ENCODE results near the gene HLA-E.

HLA-E gene

DNA sequence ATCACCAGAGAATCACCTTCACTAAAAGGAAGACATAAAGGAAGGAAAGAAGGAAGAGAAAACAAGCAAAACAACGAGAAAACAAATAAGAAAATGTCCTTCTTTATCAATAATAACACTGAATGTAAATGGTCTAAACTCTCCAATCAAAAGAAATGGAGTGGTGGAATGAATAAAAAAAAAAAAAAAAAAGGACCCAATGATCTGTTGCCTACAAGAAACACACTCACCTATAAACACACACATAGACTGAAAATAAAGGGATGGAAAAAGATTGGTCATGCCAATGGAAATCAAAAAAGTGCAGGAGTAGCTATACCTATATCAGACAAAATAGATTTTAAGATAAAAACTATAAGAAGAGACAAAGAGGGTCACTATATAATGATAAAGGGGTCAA is 30.2 kb upstream of the HLA-E start:
- Histone ChIP-seq H4K20me1 (ENCODE audit: low read depth, low read length) (no peaks in the 10 kb centered on the region), H3K4me2 (ENCODE audit: low read depth, low read length, poor library complexity, severe bottlenecking) (no peak overlapping the region), H3F3A (ENCODE audit: insufficient read depth) (no peaks in the 10 kb centered on the region), H3K9ac (ENCODE audit: low read length) (no peak overlapping the region), H3K27me3 (ENCODE audit: low read length) (no peaks in the 10 kb centered on the region), H3K36me3 (ENCODE audit: low read length) (no peaks in the 10 kb centered on the region), H3K9me3 (ENCODE audit: insufficient read depth, low read length) (no peaks in the 10 kb centered on the region), H3K9me2 (replicated peaks; ENCODE audit: insufficient read depth, low read length) (no peaks in the 10 kb centered on the region), H3K27ac (ENCODE audit: low read depth, low read length) (no peak overlapping the region), H3K79me2 (ENCODE audit: insufficient read depth, low read length) (no peaks in the 10 kb centered on the region), H2AFZ (ENCODE audit: low read depth, low read length, severe bottlenecking) (no peak overlapping the region), H3K4me3 (ENCODE audit: insufficient read depth, low read length, poor library complexity, severe bottlenecking) (no peak overlapping the region)
- TF ChIP-seq, protein P1, sequence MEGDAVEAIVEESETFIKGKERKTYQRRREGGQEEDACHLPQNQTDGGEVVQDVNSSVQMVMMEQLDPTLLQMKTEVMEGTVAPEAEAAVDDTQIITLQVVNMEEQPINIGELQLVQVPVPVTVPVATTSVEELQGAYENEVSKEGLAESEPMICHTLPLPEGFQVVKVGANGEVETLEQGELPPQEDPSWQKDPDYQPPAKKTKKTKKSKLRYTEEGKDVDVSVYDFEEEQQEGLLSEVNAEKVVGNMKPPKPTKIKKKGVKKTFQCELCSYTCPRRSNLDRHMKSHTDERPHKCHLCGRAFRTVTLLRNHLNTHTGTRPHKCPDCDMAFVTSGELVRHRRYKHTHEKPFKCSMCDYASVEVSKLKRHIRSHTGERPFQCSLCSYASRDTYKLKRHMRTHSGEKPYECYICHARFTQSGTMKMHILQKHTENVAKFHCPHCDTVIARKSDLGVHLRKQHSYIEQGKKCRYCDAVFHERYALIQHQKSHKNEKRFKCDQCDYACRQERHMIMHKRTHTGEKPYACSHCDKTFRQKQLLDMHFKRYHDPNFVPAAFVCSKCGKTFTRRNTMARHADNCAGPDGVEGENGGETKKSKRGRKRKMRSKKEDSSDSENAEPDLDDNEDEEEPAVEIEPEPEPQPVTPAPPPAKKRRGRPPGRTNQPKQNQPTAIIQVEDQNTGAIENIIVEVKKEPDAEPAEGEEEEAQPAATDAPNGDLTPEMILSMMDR (IDR thresholded peaks at IDR 0.05; ENCODE audit: insufficient read depth, low read length, poor library complexity, severe bottlenecking): no peak
- TF ChIP-seq EZH2phosphoT487 (conservative IDR thresholded peaks at IDR 0.05; ENCODE audit: low read length): no peak

DNA sequence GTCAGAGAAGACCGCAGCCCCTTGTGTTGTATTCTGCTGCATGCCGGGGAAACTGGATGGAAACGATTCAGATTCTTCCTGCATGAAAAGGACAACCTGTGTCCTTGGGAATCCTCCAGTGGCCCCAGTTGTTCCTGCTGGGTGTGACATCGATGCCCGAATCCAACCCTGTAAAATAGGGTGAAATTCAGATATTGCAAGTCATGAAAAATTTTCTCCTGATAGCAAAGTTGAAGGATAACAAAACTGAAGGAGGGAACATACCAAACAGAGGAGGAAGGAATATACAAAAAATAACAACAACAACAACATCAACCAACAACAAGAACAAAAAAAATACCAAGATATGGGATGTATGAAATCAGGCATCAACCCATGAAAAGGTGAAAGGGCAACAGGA is 28.3 kb upstream of the HLA-E start:
- H3K4me2 ChIP-seq (ENCODE audit: low read depth, low read length, poor library complexity, severe bottlenecking): no peak overlapping the region
- H3K27ac ChIP-seq (ENCODE audit: low read depth, low read length): no peak overlapping the region
- no peak overlapping the region for H3K4me3 ChIP-seq (ENCODE audit: insufficient read depth, low read length, poor library complexity, severe bottlenecking)
- H3K27me3 ChIP-seq (ENCODE audit: low read length): peaks cover 4% of the 10 kb centered on the region; the same call in 1 of the 2 replicates
- H2AFZ ChIP-seq (ENCODE audit: low read depth, low read length, severe bottlenecking): no peak overlapping the region
- no peaks in the 10 kb centered on the region for H3K36me3 ChIP-seq (ENCODE audit: low read length)
- H3K79me2 ChIP-seq (ENCODE audit: insufficient read depth, low read length): no peaks in the 10 kb centered on the region
- H3K9ac ChIP-seq (ENCODE audit: low read length): no peak overlapping the region
- no peak for TF ChIP-seq EZH2phosphoT487 (conservative IDR thresholded peaks at IDR 0.05; ENCODE audit: low read length)
- TF ChIP-seq, protein P1 (IDR thresholded peaks at IDR 0.05; ENCODE audit: insufficient read depth, low read length, poor library complexity, severe bottlenecking): no peak
- H3K9me2 ChIP-seq (replicated peaks; ENCODE audit: insufficient read depth, low read length): no peaks in the 10 kb centered on the region
- H4K20me1 ChIP-seq (ENCODE audit: low read depth, low read length): no peaks in the 10 kb centered on the region
- H3F3A ChIP-seq (ENCODE audit: insufficient read depth): no peaks in the 10 kb centered on the region
- H3K9me3 ChIP-seq (ENCODE audit: insufficient read depth, low read length): no peaks in the 10 kb centered on the region

DNA sequence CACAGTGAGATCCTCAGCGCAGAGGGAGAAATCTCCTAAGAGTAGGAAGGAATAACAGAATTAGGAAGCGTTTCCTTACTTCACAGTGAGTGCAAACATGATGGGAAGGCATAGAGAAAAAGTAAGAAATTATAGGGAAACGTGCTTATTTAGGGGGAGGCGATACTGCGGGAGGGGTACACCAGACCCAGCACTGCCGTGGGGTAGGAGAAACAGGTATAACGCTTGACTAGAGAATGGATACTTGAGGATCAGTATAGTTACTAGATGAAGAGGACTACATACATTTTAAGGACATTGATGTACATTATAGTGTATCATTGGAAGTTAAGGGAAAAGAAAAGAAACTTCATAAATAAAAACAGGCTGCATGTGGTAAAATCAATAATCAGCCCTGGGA is 26.8 kb upstream of the HLA-E start:
- no peaks in the 10 kb centered on the region for H3F3A ChIP-seq (ENCODE audit: insufficient read depth)
- H2AFZ ChIP-seq (ENCODE audit: low read depth, low read length, severe bottlenecking): no peak overlapping the region
- no peak overlapping the region for H3K9ac ChIP-seq (ENCODE audit: low read length)
- H4K20me1 ChIP-seq (ENCODE audit: low read depth, low read length): no peaks in the 10 kb centered on the region
- H3K9me3 ChIP-seq (ENCODE audit: insufficient read depth, low read length): no peaks in the 10 kb centered on the region
- no peak for TF ChIP-seq EZH2phosphoT487 (conservative IDR thresholded peaks at IDR 0.05; ENCODE audit: low read length)
- TF ChIP-seq, protein P1 (IDR thresholded peaks at IDR 0.05; ENCODE audit: insufficient read depth, low read length, poor library complexity, severe bottlenecking): no peak
- H3K27ac ChIP-seq (ENCODE audit: low read depth, low read length): no peak overlapping the region
- H3K4me3 ChIP-seq (ENCODE audit: insufficient read depth, low read length, poor library complexity, severe bottlenecking): no peak overlapping the region
- peaks cover 4% of the 10 kb centered on the region; the same call in 1 of the 2 replicates for H3K27me3 ChIP-seq (ENCODE audit: low read length)
- no peaks in the 10 kb centered on the region for H3K9me2 ChIP-seq (replicated peaks; ENCODE audit: insufficient read depth, low read length)
- H3K4me2 ChIP-seq (ENCODE audit: low read depth, low read length, poor library complexity, severe bottlenecking): no peak overlapping the region
- H3K36me3 ChIP-seq (ENCODE audit: low read length): no peaks in the 10 kb centered on the region
- no peaks in the 10 kb centered on the region for H3K79me2 ChIP-seq (ENCODE audit: insufficient read depth, low read length)

Measured in SU-DHL-6 (cell line).